ENCODE data around the gene CCDC27. TPM values are rescaled to one million over a fixed set of nuclear protein-coding genes. Genes with fewer than 3 reads are reported as not detected.

Gene CCDC27
- total RNA-seq, 1 donor from 2014 or later, result not detected

GRCh38 chr1:3714814-3715213 is 37.4 kb upstream of the CCDC27 start:
- no peak overlapping the region for H3K27ac Mint-ChIP-seq
- H3K27me3 Mint-ChIP-seq, result peaks cover 13% of the 10 kb centered on the region
- no peaks in the 10 kb centered on the region for H3K36me3 Mint-ChIP-seq
- no peak overlapping the region for H3K4me3 Mint-ChIP-seq
- no peak for DNase-seq (ENCODE audit: extremely low spot score, unreplicated experiment)
- no peaks in the 10 kb centered on the region for H3K9me3 Mint-ChIP-seq
- H3K4me1 Mint-ChIP-seq (ENCODE audit: unreplicated experiment), result peaks cover 11% of the 10 kb centered on the region
- TF ChIP-seq CTCF (conservative IDR thresholded peaks at IDR 0.05), result no peak

- H3K4me1 Mint-ChIP-seq (ENCODE audit: unreplicated experiment), result peaks cover 8% of the 10 kb centered on the region
- TF ChIP-seq CTCF (conservative IDR thresholded peaks at IDR 0.05), result no peak
- no peaks in the 10 kb centered on the region for H3K9me3 Mint-ChIP-seq
- H3K4me3 Mint-ChIP-seq, result no peak overlapping the region
- H3K27ac Mint-ChIP-seq, result no peak overlapping the region
- H3K27me3 Mint-ChIP-seq, result peaks cover 8% of the 10 kb centered on the region
- H3K36me3 Mint-ChIP-seq, result no peaks in the 10 kb centered on the region
- DNase-seq (ENCODE audit: extremely low spot score, unreplicated experiment), result no peak
These were observed 35.9 kb upstream of the CCDC27 start for GRCh38 chr1:3716351-3716750.

GRCh38 chr1:3717041-3717714 is 35.1 kb upstream of the CCDC27 start:
- no peak for TF ChIP-seq CTCF (conservative IDR thresholded peaks at IDR 0.05)
- H3K4me3 Mint-ChIP-seq, result no peak overlapping the region
- no peaks in the 10 kb centered on the region for H3K36me3 Mint-ChIP-seq
- no peaks in the 10 kb centered on the region for H3K9me3 Mint-ChIP-seq
- DNase-seq (ENCODE audit: extremely low spot score, unreplicated experiment), result no peak
- H3K4me1 Mint-ChIP-seq (ENCODE audit: unreplicated experiment), result peaks cover 2% of the 10 kb centered on the region
- H3K27ac Mint-ChIP-seq, result no peak overlapping the region
- H3K27me3 Mint-ChIP-seq, result peaks cover 3% of the 10 kb centered on the region

DNA sequence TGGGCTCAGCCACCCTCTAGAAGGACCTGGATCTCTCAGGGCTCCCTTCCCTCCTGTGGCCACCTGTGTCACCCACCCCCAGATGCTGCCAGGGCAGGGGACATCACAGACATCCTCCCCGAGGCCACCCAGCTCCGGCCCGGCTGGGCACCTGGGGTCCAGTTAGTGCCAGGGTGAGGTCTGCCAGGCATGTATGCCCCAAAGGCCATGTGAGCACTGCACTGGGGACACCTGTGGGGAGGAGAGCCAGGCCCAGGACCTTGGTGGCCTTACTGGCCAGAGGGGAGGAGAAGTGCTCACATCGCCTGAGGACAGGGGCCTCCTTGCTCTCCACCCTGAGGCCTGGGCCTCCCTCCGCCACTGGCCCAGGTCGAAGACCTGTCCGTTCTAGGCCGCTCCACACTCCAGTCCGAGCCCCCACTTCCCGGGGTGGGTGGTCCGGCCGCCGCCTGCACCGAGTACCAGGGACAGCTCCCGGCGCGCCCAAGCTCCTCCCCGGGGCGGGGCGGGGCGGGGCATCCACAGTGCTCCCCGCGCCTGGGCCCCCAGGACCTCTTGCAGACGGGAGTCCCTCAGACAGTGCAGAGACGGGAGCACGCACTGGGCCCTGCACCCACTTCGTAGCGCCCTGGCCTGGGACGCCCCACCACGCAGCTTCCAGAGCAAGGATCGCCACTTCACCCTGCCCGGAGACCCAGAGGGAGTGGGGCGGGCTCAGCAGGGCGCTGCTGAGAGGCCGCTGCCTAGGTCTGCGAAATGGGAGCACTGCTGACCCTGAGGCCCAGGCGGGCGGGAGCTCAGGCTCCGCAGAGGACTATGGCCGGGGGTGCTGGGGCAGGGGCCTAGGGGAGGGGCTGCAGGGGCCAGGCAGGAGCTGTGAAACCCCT is 34.3 kb upstream of the CCDC27 start:
- Mint-ChIP-seq H3K9me3 (no peaks in the 10 kb centered on the region), H3K4me3 (no peak overlapping the region), H3K36me3 (no peaks in the 10 kb centered on the region), H3K27ac (no peak overlapping the region), H3K4me1 (ENCODE audit: unreplicated experiment) (no peaks in the 10 kb centered on the region), H3K27me3 (no peaks in the 10 kb centered on the region)
- no peak for TF ChIP-seq CTCF (conservative IDR thresholded peaks at IDR 0.05)
- no peak for DNase-seq (ENCODE audit: extremely low spot score, unreplicated experiment)

DNA sequence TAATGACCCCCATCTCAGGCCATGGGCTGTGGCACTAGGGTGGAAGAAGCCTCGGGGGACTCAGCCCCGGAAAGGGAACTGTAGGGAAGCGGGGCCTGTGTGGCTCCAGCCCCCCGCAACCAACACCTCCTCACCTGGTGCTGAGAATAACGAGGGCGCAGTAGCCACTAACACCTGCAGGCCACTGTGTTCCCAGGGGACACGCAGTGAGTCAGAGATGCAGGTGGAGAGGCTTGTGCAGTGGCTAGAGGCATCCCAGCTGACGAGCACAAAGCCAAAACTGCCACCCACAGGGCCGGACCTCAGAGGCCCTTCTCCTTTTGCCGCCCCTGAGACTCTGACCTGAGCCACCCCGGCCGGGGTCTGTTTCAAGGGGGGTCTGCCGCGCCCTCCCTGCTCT is 33.5 kb upstream of the CCDC27 start:
- Mint-ChIP-seq H3K4me3 (no peak overlapping the region), H3K36me3 (no peaks in the 10 kb centered on the region), H3K4me1 (ENCODE audit: unreplicated experiment) (no peaks in the 10 kb centered on the region), H3K27me3 (no peaks in the 10 kb centered on the region), H3K27ac (no peak overlapping the region), H3K9me3 (no peaks in the 10 kb centered on the region)
- no peak for DNase-seq (ENCODE audit: extremely low spot score, unreplicated experiment)
- no peak for TF ChIP-seq CTCF (conservative IDR thresholded peaks at IDR 0.05)
